ENCODE data around the gene NMD3. TPM values are rescaled to one million over a fixed set of nuclear protein-coding genes. Genes with fewer than 3 reads are reported as not detected.

The NMD3 gene
- total and polyA plus RNA-seq, 2 of the 4 experiments (the other 2 are of a cell fraction) = 33.8 to 95.0 TPM

GRCh38 chr3:161274691-161275298 lies 53.7 kb downstream of the NMD3 start:
- CTCF ChIA-PET = interaction anchor here (0.5 to 2.0 kb wide), 21 partner anchors 10 to 1151 kb away, joined by 3 to 16 read pairs (median 4); partner anchors contain the start of gene NMD3
- no TSS peak for BruUV-seq (replicated peaks)

More at GRCh38 chr3:161274691-161275298, 53.7 kb downstream of the NMD3 start:
- H3K23ac ChIP-seq (ENCODE audit: low read depth, low read length) = no peak overlapping the region
- no peaks in the 10 kb centered on the region for H3K9me1 ChIP-seq (ENCODE audit: insufficient read depth, low read length)
- no peak overlapping the region for H3K18ac ChIP-seq (ENCODE audit: low read depth, low read length)
- H2BK20ac ChIP-seq (ENCODE audit: low read depth, low read length) = no peak overlapping the region
- no peak overlapping the region for H3K4me2 ChIP-seq (ENCODE audit: low read depth, low read length)
- H3K4me1 ChIP-seq (ENCODE audit: control insufficient read depth, insufficient read depth, low read length) = peaks cover 2% of the 10 kb centered on the region; the same call in 1 of the 2 replicates
- no peak overlapping the region for H2BK15ac ChIP-seq (ENCODE audit: low read depth, low read length)
- H3K36me3 ChIP-seq (ENCODE audit: control insufficient read depth, insufficient read depth, low read length) = no peaks in the 10 kb centered on the region; the same call in 1 of the 2 replicates
- H3K79me1 ChIP-seq (ENCODE audit: low read depth in 1 of 2, low read length in 2 of 2) = no peaks in the 10 kb centered on the region
- WGBS, 2 experiments (ENCODE audit: extremely low coverage in 2 of 2, insufficient read length in 1 of 2) = no CpG with 5 or more reads among the region's 4 CpGs
- H3K14ac ChIP-seq (replicated peaks; ENCODE audit: low read depth, low read length) = no peak overlapping the region
- no peaks in the 10 kb centered on the region for H4K20me1 ChIP-seq (ENCODE audit: insufficient read depth, low read length)
- in situ Hi-C loops (cut with MboI; ENCODE audit: low sequenced_read_pairs) = loop anchor here (5.0 kb wide), 1 partner anchor 143 kb away; no protein-coding TSS in a partner anchor
- no peaks in the 10 kb centered on the region for H3K27me3 ChIP-seq (ENCODE audit: control insufficient read depth, insufficient read depth, low read length)
- POLR2A ChIA-PET (ENCODE audit: unreplicated experiment) = no interaction called here
- DNase-seq (peak; percentile 63), ATAC-seq (ENCODE audit: low read depth) (peak; percentile 67)
- H3K4me3 ChIP-seq (ENCODE audit: insufficient read depth, low read depth, low read length) = no peak overlapping the region
- H4K5ac ChIP-seq (ENCODE audit: low read depth, low read length) = no peak overlapping the region
- H2AK5ac ChIP-seq (ENCODE audit: low read depth, low read length) = no peak overlapping the region
- no peak overlapping the region for H4K91ac ChIP-seq (ENCODE audit: insufficient read depth, low read depth, low read length)
- dilution Hi-C loops (cut with HindIII; ENCODE audit: low sequenced_read_pairs, unreplicated experiment) = no loop called here
- no peak overlapping the region for H3K56ac ChIP-seq (ENCODE audit: extremely low read depth, insufficient read depth, low read length)
- H2AFZ ChIP-seq (replicated peaks; ENCODE audit: low read length, poor library complexity) = no peak overlapping the region
- intact Hi-C loops (cut with micrococcal nuclease) = loop anchor here (1.0 to 10.0 kb wide), 6 partner anchors 135 to 570 kb away; no protein-coding TSS in a partner anchor
- peaks cover 3% of the 10 kb centered on the region; the same call in 1 of the 2 replicates for H3K9me3 ChIP-seq (ENCODE audit: control insufficient read depth, insufficient read depth, low read length)
- H2BK5ac ChIP-seq (ENCODE audit: low read depth, low read length, poor library complexity, severe bottlenecking) = no peak overlapping the region
- H3K27ac ChIP-seq (ENCODE audit: insufficient read depth, low read length) = no peak overlapping the region
- no peak overlapping the region for H3K9ac ChIP-seq (ENCODE audit: low read depth, low read length)
- no peak overlapping the region for H4K8ac ChIP-seq (ENCODE audit: low read depth in 2 of 2, low read length in 2 of 2)
- H2AK9ac ChIP-seq (replicated peaks; ENCODE audit: low read depth, low read length, poor library complexity) = no peak overlapping the region
- H3K4ac ChIP-seq (ENCODE audit: low read depth, low read length) = no peak overlapping the region
- H2BK120ac ChIP-seq (ENCODE audit: low read depth, low read length) = no peak overlapping the region
- TF ChIP-seq SMC3 (IDR thresholded peaks at IDR 0.05; ENCODE audit: low read depth, low read length) = peak; percentile 37; the same call in 1 of the 2 replicates
- no peak for TF ChIP-seq MAFK (IDR thresholded peaks at IDR 0.05; ENCODE audit: low read depth, low read length)
- TF ChIP-seq RAD21 (IDR thresholded peaks at IDR 0.05; ENCODE audit: low read length) = peak; percentile 66
- TF ChIP-seq, protein P1, sequence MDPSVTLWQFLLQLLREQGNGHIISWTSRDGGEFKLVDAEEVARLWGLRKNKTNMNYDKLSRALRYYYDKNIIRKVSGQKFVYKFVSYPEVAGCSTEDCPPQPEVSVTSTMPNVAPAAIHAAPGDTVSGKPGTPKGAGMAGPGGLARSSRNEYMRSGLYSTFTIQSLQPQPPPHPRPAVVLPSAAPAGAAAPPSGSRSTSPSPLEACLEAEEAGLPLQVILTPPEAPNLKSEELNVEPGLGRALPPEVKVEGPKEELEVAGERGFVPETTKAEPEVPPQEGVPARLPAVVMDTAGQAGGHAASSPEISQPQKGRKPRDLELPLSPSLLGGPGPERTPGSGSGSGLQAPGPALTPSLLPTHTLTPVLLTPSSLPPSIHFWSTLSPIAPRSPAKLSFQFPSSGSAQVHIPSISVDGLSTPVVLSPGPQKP (IDR thresholded peaks at IDR 0.05; ENCODE audit: borderline replicate concordance, low read depth, low read length) = no peak
- TF ChIP-seq NFE2L2 (IDR thresholded peaks at IDR 0.05; ENCODE audit: low read depth, low read length) = no peak
- no peak for TF ChIP-seq CHD1 (IDR thresholded peaks at IDR 0.05; ENCODE audit: low read depth, low read length)
- peak; percentile 75 for TF ChIP-seq CTCF (conservative IDR thresholded peaks at IDR 0.05; ENCODE audit: low read depth, low read length)
